HepG2 (cell line): Measurements from ENCODE around the gene SMLR1. TPM values are rescaled to one million over a fixed set of nuclear protein-coding genes. Genes with fewer than 3 reads are reported as not detected.

ENCODE experiments used
- CTCF ChIP-seq: sonication (generic); formaldehyde crosslinking; IDR thresholded peaks from 2 replicates; pipeline ENCODE4 v1.5.0; 2020; ENCODE audit warnings: mild to moderate bottlenecking, missing genetic modification reagents, moderate library complexity
- DPF2 ChIP-seq: sonication (generic); formaldehyde crosslinking; IDR thresholded peaks from 2 replicates; pipeline ENCODE4 v1.4.0; 2020; ENCODE audit warnings: mild to moderate bottlenecking, low read depth, missing genetic modification reagents, borderline replicate concordance
- ESRRA ChIP-seq: sonication (generic); formaldehyde crosslinking; IDR thresholded peaks from 2 replicates; pipeline ENCODE4 v1.5.1; 2020; ENCODE audit warnings: mild to moderate bottlenecking, low read depth, missing genetic modification reagents
- FOXA3 ChIP-seq: IDR thresholded peaks from 2 replicates; pipeline ENCODE4 v1.6.1; 2016; ENCODE audit warnings: missing genetic modification reagents, missing compliant biosample characterization
- FOXO1 ChIP-seq: sonication (generic); formaldehyde crosslinking; IDR thresholded peaks from 2 replicates; pipeline ENCODE4 v1.4.0; 2020; ENCODE audit warnings: missing genetic modification reagents
- HNF1B ChIP-seq: sonication (generic); formaldehyde crosslinking; IDR thresholded peaks from 2 replicates; pipeline ENCODE4 v1.5.1; 2020; ENCODE audit warnings: mild to moderate bottlenecking, moderate library complexity, missing genetic modification reagents
- IKZF4 ChIP-seq: sonication (generic); formaldehyde crosslinking; IDR thresholded peaks from 2 replicates; pipeline ENCODE4 v1.5.1; 2020; ENCODE audit warnings: borderline replicate concordance, mild to moderate bottlenecking, low read depth, missing genetic modification reagents; ENCODE audit errors: not compliant biosample characterization
- NFIC ChIP-seq: IDR thresholded peaks from 2 replicates; pipeline ENCODE4 v1.6.1; 2012; ENCODE audit warnings: mild to moderate bottlenecking, low read length, inconsistent platforms
- PTBP1 ChIP-seq: fragments of 200-400 bp; formaldehyde crosslinking; IDR thresholded peaks from 2 replicates; pipeline ENCODE4 v1.6.1; 2018; ENCODE audit warnings: low read length, low read depth; ENCODE audit not compliant: poor library complexity, severe bottlenecking
- SRY ChIP-seq: sonication (generic); formaldehyde crosslinking; IDR thresholded peaks from 2 replicates; pipeline ENCODE4 v1.8.0; 2022; ENCODE audit warnings: mild to moderate bottlenecking, missing genetic modification reagents
- TBX3 ChIP-seq: fragments of 450-650 bp; IDR thresholded peaks from 2 replicates; pipeline ENCODE4 v1.6.1; 2017; ENCODE audit warnings: antibody characterized with exemption, mild to moderate bottlenecking, inconsistent platforms, borderline replicate concordance
- WIZ ChIP-seq: sonication (generic); formaldehyde crosslinking; IDR thresholded peaks from 2 replicates; pipeline ENCODE4 v1.5.1; 2020; ENCODE audit warnings: mild to moderate bottlenecking, missing genetic modification reagents
- ZBTB4 ChIP-seq: sonication (generic); formaldehyde crosslinking; IDR thresholded peaks from 2 replicates; pipeline ENCODE4 v1.4.0; 2020; ENCODE audit warnings: missing genetic modification reagents, mild to moderate bottlenecking, borderline replicate concordance
- ZFAT ChIP-seq: sonication (generic); formaldehyde crosslinking; conservative IDR thresholded peaks from 2 replicates; pipeline ENCODE4 v1.8.1; 2023; ENCODE audit warnings: missing genetic modification reagents, inconsistent platforms
- ZNF282 ChIP-seq: fragments of 450-650 bp; IDR thresholded peaks from 2 replicates; pipeline ENCODE4 v1.6.1; 2018; ENCODE audit not compliant: partially characterized antibody
- ZNF292 ChIP-seq: sonication (generic); formaldehyde crosslinking; IDR thresholded peaks from 2 replicates; pipeline ENCODE4 v1.8.1; 2022; ENCODE audit warnings: mild to moderate bottlenecking, low read depth, missing genetic modification reagents, borderline replicate concordance
- ZNF333 ChIP-seq: sonication (generic); formaldehyde crosslinking; IDR thresholded peaks from 2 replicates; pipeline ENCODE4 v1.4.0; 2020; ENCODE audit warnings: mild to moderate bottlenecking, missing genetic modification reagents, borderline replicate concordance
- ZNF335 ChIP-seq: sonication (generic); formaldehyde crosslinking; IDR thresholded peaks from 2 replicates; pipeline ENCODE4 v1.4.0; 2020; ENCODE audit warnings: missing genetic modification reagents
- ZNF343 ChIP-seq: sonication (generic); formaldehyde crosslinking; IDR thresholded peaks from 2 replicates; pipeline ENCODE4 v1.4.0; 2020; ENCODE audit warnings: mild to moderate bottlenecking, missing genetic modification reagents
- ZNF468 ChIP-seq: sonication (generic); formaldehyde crosslinking; IDR thresholded peaks from 2 replicates; pipeline ENCODE4 v1.8.0; 2022; ENCODE audit warnings: mild to moderate bottlenecking, moderate library complexity, missing genetic modification reagents
- ZNF598 ChIP-seq: sonication (generic); formaldehyde crosslinking; IDR thresholded peaks from 2 replicates; pipeline ENCODE4 v1.5.1; 2020; ENCODE audit warnings: mild to moderate bottlenecking, missing genetic modification reagents, borderline replicate concordance
- ZNF710 ChIP-seq: sonication (generic); formaldehyde crosslinking; IDR thresholded peaks from 2 replicates; pipeline ENCODE4 v1.5.0; 2020; ENCODE audit warnings: mild to moderate bottlenecking, missing genetic modification reagents, borderline replicate concordance
- polyA plus RNA-seq, 8 experiments: library from polyadenylated mRNA; depleted of rRNA in 3 of 8; stranded (reverse) in 7 of 8; unstranded in 1 of 8; fragments of >200 nt; fragmentation: Illumina TruSeq in 4 of 8; extraction: Trizol in 4 of 8; gene quantifications; 2 replicates each; pipeline versions ENCODE4 v1.2.1 to v1.2.3, GENCODE V29; 2011 to 2016; ENCODE audit warnings: low read depth in 4 of 8, missing spikeins in 1 of 8, mixed read lengths in 1 of 8; ENCODE audit not compliant: insufficient read depth in 1 of 8
- total RNA-seq, 5 experiments: library from RNA; depleted of rRNA; stranded (reverse); fragments of >200 nt; fragmentation: Illumina TruSeq; extraction: Trizol; gene quantifications; 2 replicates each; pipeline ENCODE4 v1.2.3, GENCODE V29; 2016; ENCODE audit warnings: low read depth in 1 of 5

The SMLR1 gene
- total and polyA plus RNA-seq, 2 of the 13 experiments (the other 11 are each of a cell fraction or from before 2014, with no cell fraction given), result 41.8 to 104 TPM

- TF ChIP-seq CTCF (CRISPR knock-in tag), result no peak
- TF ChIP-seq NFIC, result 0 out of 2 replicates have a peak, but pooled peaks have one; percentile 52
- TF ChIP-seq ZNF598 (CRISPR knock-in tag), result no peak; the same call in 1 of the 2 replicates
- peak; percentile 95; the same call in 1 of the 2 replicates for TF ChIP-seq ZBTB4
- peak; percentile 76; the same call in 1 of the 2 replicates for TF ChIP-seq DPF2 (CRISPR knock-in tag)
- TF ChIP-seq ZNF292 (CRISPR knock-in tag), result peak; percentile 87; the same call in 1 of the 2 replicates
- no peak for TF ChIP-seq IKZF4 (CRISPR knock-in tag)
- TF ChIP-seq SRY (CRISPR knock-in tag), result no peak
- TF ChIP-seq ZNF343, result no peak
- peak; percentile 73; the same call in 1 of the 2 replicates for TF ChIP-seq WIZ (CRISPR knock-in tag)
- 0 out of 2 replicates have a peak, but pooled peaks have one; percentile 31 for TF ChIP-seq HNF1B (CRISPR knock-in tag)
- TF ChIP-seq ZFAT (CRISPR knock-in tag), result no peak
- no peak for TF ChIP-seq ZNF333 (CRISPR knock-in tag)
- TF ChIP-seq PTBP1, result no peak
- TF ChIP-seq ZNF335, result 0 out of 2 replicates have a peak, but pooled peaks have one; percentile 49
- TF ChIP-seq ESRRA, result 0 out of 2 replicates have a peak, but pooled peaks have one; percentile 49
- TF ChIP-seq TBX3, result no peak
- TF ChIP-seq FOXO1, result peak; percentile 86
- TF ChIP-seq ZNF710 (CRISPR knock-in tag), result 0 out of 2 replicates have a peak, but pooled peaks have one; percentile 35
- peak; percentile 93 for TF ChIP-seq FOXA3
- TF ChIP-seq ZNF282, result no peak
- no peak for TF ChIP-seq ZNF468
Observed at GRCh38 chr6:130864344-130864743, 37.1 kb downstream of the SMLR1 start (continued).
